SHP77 treated with DMSO at 0.1 percent for 48 hours (cell line): ENCODE data around the gene COL6A6.

Source experiments
- DNase-seq: peaks from one replicate; lab custom pipeline; 2025; lab: John Stamatoyannopoulos, UW

COL6A6 gene, protein sequence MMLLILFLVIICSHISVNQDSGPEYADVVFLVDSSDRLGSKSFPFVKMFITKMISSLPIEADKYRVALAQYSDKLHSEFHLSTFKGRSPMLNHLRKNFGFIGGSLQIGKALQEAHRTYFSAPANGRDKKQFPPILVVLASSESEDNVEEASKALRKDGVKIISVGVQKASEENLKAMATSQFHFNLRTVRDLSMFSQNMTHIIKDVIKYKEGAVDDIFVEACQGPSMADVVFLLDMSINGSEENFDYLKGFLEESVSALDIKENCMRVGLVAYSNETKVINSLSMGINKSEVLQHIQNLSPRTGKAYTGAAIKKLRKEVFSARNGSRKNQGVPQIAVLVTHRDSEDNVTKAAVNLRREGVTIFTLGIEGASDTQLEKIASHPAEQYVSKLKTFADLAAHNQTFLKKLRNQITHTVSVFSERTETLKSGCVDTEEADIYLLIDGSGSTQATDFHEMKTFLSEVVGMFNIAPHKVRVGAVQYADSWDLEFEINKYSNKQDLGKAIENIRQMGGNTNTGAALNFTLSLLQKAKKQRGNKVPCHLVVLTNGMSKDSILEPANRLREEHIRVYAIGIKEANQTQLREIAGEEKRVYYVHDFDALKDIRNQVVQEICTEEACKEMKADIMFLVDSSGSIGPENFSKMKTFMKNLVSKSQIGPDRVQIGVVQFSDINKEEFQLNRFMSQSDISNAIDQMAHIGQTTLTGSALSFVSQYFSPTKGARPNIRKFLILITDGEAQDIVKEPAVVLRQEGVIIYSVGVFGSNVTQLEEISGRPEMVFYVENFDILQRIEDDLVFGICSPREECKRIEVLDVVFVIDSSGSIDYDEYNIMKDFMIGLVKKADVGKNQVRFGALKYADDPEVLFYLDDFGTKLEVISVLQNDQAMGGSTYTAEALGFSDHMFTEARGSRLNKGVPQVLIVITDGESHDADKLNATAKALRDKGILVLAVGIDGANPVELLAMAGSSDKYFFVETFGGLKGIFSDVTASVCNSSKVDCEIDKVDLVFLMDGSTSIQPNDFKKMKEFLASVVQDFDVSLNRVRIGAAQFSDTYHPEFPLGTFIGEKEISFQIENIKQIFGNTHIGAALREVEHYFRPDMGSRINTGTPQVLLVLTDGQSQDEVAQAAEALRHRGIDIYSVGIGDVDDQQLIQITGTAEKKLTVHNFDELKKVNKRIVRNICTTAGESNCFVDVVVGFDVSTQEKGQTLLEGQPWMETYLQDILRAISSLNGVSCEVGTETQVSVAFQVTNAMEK (N-terminal part only)

DNA sequence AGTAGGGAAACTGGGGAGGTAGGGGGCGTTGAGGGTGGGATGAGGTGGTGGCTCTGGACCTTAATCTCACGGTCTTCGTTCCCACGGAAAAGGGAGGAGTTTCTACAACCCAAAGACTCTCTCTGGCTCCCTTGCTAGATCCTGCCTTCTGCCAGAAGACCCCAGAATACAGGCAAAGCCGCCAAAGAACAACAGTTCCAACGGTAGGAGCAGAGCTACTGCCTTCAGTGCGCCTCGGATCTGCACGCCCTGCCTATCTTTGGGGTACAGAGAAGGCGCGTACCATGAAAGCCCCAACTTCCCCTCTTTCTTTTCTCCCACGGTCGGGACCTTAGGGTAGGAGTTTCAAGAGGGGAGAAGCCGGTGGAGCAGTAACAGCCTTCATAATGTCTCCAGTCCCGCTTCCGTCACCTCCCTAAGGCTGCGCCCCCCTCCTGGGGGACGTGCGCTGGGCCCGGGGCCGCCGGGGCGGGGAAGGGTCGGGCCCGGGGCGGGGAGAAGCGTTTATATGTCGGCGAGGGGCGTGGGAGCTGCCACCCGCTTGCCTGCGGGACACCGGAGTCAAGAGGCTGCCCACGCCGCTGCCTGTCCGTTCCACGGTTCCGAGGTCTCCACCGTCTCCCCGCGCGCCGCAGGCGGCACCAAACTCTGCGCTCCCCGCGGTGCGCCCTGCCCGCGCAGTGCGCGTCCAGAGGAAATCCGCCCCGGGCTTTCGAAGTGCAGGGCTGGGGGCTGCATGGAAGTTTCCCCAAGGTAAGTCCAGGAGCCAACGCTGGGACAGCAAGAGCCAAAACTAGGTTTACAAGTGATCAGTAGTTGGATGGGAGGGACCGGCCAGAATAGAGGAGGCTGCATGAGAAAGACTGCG is at the start of gene COL6A6:
Gene COL6A6 (plus strand): TSS at position 533 of the 868 bp plus-strand sequence. CDS start 43,188 bp downstream, outside the sequence.
- no peak for DNase-seq

DNA sequence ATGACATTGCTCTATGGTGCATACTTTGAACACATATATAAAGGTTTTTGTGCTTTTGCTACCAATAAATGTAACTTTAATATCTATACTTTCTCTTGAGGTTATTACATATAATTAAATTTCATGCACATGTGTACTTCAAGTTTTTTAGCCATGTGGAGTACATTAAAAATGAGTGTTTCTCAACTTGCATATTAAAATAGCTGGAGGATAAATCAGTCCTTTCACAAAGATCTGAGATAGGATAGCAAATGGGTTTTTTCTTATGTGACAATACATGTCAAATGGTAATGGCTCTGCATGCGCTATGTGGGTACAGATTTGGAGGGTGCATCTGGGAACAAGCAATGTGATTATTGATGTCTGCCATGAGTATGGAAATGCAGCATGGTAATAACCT is 48.7 kb upstream of the COL6A6 start:
- no peak for DNase-seq

DNA sequence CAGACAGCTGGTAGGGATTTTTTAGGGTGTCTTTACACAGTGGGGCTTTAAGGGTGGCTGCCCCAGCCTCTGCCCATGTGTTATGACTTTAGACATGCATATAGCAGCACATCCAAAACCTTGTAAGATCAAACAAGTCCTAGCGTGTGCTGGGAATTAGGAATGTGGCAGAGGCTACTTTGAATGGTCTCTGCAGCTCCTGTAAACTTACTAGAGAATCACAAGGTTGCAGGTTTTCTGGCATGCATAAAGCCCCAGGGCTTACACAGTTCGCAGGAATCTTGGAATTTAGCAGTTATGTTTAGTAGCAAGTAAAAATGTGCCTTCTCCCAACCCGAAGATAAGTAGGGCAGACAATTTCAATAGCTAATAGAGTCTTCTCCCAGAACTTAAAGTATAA is 46.9 kb upstream of the COL6A6 start:
- no peak for DNase-seq

DNA sequence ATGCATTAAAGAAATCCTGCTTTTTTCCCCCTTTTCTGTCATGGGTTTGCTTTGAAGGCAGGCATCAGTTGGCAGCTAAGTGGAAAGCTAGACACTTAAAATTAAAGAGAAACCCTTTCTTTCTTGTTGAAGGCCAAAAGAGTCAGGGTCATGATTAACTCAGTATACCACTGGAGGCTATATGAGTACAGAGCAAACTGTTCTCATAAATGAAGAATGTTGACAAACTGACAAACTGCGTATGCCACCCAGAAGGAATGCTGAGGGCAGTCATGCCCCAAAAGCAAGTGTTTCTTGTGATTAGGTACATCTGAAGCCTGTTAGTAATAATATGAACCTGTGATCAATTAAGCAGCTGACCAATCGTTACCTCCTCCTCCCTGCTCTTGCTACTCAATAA is 43.6 kb upstream of the COL6A6 start:
- no peak for DNase-seq

DNA sequence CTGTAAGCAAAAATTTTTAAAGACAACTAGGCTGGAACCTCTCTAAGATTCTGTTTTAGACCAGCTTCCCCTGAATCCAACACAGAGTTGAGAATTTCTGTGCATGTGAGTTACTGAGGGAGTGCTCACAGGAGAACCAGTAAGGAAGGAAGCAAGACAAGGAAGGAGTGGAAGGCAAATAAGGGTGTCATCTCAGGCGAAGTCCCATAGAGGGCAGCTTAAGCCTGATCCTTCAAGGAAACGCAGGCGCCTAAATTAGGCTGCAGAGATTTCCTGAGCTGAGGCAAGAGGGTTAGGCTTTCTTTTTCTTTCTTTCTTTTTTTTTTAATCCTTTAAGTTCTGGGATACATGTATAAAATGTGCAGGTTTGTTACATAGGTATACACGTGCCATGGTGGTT is 36.2 kb upstream of the COL6A6 start:
- no peak for DNase-seq

DNA sequence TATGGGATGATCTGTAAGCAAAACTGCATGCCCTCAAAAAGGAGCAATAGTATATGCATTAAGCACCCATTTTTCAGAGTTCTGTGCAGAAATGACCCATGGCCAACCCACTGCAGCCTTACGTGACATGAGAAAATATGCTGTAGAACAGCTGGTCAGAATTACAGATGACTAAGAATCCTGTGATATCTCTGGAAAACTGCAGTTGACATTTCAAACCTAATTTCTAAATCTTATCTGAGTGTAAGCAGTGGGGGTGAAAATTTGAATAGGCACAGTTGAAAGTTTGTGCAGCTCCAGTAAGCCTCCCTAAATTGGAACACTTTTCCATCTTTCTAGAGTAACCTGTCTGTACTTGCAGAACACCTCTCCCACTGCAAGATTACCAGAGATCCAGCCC is 28.7 kb upstream of the COL6A6 start:
- no peak for DNase-seq

DNA sequence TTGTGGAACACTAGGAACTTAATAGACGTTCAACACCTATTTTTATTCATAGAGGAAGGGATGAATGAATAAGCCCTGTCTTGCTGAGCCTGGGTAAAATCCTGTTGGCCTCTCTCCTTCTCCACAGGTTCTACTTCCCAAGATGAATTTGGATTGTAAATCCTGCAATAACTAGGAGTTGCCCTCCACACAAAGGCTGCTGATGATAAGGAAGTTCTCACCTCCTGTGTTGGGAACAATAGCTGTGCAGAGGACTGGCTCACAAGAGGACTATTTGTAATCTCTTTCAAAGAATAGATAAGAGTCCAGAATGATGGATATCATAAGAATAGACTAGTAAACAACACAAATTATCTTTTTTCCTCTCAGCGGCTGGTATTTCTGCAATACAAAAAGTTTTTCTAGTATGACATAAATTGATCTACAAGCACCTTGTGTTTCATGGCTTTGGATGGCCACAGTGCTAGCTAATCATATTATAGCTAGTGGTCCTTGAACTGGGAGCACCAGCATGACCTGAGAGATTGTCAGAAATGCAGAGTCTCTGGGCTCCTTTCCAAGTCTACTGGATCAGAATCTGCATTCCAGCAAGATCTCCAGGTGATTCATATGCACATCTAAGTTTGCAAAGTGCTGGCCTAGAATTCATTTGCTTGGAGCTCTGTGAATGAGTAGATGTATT is 28.1 kb upstream of the COL6A6 start:
- no peak for DNase-seq

DNA sequence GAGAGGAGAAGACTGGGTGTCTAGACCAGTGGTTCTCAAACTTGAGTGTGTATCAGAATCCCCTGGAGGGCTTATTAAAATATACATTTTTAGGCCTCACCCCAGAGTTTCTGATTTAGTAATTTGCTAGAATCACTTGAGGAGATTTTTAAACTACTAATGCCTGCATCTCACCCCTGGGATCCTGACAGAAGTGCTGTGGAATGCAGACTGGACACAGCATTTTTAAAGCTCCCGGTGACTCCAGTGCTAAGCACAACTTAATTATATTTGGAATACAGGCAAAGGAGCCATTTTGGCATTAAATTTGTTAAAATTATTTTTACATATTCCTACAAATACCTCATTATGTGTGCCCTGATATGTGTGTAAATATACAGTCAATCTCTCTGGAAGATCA is 26.7 kb upstream of the COL6A6 start:
- DNase-seq: no peak

DNA sequence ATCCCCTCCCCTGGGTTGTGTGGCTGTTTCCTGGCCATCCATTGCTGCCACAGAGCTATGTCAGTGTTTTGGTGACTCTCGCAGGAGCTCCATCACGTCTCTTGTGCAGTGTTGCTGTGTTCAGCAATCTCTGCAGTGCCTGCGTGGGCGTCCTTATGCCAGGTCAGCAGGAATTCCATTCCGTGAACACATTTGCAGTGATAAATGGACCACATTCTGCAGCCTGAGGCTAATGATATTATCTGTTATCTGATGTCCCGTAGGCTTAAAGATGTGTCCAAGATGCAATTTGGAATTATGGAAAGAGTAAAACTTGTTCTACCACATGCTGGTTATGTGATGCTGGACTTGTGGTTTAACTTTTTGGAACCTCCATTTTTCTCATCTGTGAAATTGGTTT is 25.5 kb upstream of the COL6A6 start:
- DNase-seq: no peak

DNA sequence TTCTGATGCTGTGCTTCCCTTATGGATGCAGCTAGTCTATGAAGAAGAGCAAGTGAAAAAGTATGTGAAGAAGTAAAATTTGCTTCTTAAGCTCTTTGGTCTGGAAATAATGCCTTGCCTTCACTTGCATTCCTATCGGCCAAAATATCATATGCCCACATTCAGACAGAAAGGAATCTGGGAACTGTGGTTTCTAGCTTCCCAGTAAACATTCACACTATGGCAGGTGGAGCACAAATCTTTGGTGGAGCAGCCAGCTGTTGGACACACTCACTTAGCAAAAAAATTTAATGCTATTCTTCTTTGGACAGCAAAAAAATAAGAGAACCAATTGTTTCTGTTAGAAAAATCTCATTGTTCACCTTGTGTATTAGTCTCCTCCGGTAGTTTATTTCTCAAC is 12.3 kb upstream of the COL6A6 start:
- no peak for DNase-seq

DNA sequence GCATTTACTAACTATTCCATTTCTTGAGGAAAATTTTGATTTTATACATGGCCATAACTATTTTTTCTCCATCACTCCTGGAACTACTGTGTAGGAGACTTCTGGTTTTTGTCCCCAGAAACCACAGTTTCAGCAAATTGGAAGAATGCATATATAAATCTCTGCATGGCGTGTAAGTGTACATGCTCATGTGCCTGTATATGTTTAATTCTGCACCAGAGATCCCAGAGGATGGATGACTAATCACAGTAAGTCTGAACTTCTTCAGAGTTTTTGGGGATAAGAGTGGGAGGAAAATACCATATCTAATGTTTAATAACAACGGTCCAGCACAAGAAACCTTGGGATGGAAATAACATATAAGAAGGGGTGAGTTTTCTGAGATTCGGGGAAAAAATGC is 10.9 kb upstream of the COL6A6 start:
- DNase-seq: no peak

DNA sequence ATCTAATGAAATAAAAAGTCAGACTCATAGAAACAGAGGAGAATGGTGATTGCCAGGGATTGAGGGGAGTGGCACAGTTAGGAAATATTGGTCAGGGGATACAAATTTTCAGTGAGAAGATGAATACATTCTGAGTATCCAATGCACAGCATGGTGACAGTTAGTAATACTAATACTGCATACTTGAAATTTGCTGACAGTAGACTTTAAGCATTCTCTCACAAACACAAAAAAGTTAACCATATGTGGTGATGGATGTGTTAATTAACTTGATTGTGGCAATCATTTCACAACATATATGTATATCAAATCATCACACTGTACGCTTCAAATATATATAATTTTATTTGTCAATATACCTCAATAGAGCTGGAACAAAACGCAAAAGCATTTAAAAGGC is 9.2 kb upstream of the COL6A6 start:
- DNase-seq: no peak

DNA sequence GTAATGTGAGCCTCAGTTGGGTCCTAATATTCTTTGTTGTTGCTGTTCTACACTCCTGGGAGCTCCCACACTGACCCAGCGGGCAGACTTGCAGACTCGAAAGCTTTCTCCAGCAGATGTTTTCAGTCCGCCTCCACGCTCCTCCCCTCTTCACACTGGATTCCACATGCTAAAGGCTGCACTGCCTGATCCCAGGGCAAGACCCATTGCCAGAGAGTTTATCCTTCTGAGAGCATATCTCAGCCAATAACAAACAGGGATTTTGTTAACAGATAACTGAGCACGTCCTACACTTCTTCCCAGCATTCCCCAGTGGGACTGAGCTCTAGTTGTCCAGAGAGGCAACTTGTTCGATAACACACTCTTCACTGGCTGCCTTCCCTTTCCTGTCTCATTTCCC is 8.0 kb upstream of the COL6A6 start:
- DNase-seq: no peak

DNA sequence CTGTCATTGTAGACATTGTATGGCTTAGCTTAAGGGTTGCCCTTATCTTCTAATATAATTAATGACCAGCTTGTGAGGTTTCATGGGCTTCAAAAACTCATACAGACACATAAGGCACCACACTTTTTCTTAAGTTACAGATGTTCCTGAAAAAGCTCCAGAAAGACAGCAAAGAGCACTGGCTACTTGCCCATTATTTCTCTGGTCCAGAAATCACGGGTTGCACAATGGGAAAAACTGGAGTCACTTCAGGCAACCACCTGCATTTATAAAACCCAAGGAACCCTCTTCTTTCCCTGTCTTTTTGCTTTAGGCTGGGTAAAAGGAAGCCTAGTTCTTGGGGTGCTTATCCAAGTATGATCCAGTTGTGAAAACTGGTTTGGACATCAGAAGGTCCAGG is 2.3 kb upstream of the COL6A6 start:
- no peak for DNase-seq

DNA sequence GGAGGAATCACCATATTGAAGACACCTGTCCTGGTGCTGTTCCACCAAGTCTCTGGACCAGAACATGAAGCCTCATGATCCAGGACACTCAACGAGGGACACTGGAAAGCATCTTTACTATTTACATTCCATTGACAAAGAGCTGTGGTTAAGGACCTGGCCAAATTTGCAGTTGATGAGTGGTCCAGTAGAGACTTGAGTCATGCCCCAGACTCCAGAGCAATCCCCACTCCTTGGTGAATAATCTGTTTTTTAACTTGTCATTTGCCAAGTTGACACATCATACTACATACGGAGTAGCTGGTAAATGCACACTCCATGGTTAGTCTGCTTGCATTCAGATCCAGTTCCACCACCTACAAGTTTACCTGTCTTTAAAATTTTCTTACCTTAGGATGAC is 1.2 kb upstream of the COL6A6 start:
- no peak for DNase-seq

DNA sequence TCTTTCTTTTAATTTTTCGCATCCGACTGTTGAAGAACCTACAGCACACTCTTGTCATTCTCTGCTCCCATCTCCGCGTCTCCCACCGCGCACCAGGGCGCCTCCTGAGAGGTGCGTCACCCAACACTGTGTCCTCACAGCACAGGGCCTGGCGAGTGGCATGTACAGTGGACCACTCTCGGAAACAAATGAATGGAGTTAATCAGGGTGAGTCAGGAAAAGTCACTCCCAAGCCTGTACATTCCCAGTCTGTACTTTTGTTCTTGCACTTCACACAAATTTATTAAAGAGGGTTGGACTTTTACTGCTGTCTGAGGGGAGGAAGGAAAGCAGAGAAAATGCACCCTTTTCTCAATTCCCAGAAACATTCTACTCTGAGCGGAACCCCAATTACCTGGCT is 625 bp downstream of the COL6A6 start:
- no peak for DNase-seq

DNA sequence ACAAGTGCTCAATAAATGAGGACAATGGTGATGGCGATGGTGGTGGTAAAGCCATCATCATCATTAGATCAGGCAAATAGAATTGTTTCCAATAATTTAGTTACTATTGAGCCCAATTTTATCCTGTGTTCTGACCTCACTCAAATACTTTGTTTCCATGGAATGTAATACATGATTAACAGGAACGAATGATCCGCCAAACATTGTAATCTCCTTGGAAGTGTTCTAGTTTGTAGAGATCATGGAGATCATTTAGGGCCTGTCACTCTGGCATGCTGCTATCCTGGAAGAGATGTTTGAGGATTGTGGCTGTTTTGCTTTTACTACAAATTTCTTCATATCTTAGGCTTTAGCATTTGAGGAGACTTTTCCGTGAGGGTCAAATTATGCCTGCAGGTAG is 2.8 kb downstream of the COL6A6 start:
- no peak for DNase-seq

DNA sequence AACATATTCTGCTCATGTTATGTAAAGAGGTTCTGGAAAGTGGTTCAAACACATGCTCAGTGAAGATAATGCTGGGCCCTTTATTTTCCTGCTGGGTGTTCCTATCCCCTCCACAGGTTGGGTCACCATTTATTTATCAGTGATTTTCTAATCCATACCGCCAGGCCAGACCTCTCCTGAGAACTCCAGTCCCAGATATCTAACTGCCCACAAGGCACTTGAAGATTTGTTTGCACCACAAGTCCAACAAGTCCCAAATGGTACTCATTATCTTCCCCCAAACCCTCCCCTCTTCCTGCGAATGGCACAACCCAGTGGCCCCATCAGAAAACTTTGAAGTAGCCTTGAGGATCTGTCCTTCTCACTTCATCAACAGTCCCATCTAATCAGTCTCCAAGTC is 5.4 kb downstream of the COL6A6 start:
- no peak for DNase-seq

DNA sequence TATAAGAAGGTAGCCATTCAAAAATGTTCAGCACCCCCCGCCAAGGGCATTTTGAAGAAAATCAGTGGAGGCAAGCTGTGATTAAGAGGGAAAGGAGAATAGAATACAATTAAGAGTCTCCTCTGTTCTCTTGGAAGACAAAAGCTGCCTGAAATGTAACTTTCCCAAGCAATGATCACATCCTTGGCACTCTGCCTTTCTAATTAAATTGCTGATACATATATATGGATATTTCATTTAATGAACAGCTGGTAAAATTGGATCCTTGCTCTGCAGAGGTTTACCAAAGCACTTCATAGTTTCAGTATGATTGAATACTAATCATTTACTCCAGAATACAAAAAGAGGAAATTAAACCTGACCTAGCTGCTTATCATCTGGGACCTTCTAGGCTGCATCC is 10.4 kb downstream of the COL6A6 start:
- DNase-seq: no peak

DNA sequence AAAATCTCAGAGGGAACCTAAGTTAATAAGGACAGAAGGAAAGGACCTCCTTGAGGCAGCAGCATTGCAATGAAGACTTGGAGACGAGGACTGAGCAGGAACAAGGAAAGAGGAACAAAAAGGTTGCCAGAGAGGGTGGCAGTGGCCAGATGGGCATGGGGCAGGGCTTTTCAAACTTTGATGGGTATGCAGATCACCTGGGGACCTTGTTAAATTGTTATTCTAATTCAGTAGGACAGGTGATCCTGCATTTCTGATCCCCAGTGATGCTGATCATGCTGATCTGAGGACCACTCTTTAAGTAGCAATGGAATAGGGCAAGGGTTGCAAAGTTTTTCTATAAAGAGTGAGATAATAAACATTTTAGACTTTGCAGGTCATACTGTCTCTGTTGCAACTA is 11.1 kb downstream of the COL6A6 start:
- DNase-seq: no peak
